ENCODE measurements around the gene FMN2.

DNA sequence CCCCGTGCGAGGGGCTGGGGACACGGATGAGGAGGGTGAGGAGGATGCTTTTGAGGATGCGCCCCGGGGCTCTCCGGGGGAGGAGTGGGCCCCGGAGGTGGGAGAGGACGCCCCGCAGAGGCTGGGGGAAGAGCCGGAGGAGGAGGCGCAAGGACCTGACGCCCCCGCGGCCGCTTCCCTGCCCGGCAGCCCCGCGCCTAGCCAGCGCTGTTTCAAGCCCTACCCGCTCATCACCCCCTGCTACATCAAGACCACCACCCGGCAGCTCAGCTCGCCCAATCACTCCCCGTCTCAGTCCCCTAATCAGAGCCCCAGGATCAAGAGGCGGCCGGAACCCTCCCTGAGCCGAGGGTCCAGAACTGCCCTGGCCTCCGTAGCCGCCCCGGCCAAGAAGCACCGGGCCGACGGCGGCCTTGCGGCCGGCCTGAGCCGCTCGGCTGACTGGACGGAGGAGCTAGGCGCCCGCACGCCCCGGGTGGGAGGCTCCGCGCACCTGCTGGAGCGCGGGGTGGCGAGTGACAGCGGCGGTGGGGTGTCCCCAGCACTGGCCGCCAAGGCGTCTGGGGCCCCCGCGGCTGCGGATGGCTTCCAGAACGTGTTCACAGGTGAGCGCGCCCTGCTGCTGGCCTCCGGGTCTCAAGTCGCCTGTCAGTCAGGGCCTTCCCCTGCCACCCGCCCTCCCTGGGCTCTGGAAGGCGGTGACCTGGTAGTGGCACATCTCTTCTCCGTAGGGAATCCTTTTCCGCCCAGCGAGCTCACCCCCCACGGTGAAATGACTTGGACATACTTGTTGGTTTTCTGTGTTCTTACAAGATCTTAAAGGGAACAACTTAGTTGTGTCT, 1.7 kb downstream of the FMN2 start:
- TF ChIP-seq, protein P1, sequence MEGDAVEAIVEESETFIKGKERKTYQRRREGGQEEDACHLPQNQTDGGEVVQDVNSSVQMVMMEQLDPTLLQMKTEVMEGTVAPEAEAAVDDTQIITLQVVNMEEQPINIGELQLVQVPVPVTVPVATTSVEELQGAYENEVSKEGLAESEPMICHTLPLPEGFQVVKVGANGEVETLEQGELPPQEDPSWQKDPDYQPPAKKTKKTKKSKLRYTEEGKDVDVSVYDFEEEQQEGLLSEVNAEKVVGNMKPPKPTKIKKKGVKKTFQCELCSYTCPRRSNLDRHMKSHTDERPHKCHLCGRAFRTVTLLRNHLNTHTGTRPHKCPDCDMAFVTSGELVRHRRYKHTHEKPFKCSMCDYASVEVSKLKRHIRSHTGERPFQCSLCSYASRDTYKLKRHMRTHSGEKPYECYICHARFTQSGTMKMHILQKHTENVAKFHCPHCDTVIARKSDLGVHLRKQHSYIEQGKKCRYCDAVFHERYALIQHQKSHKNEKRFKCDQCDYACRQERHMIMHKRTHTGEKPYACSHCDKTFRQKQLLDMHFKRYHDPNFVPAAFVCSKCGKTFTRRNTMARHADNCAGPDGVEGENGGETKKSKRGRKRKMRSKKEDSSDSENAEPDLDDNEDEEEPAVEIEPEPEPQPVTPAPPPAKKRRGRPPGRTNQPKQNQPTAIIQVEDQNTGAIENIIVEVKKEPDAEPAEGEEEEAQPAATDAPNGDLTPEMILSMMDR (IDR thresholded peaks at IDR 0.05; ENCODE audit: insufficient read depth, low read length, poor library complexity, severe bottlenecking), result no peak
- TF ChIP-seq EZH2phosphoT487 (conservative IDR thresholded peaks at IDR 0.05; ENCODE audit: low read length), result no peak

Measured in SU-DHL-6 (cell line).